K562 (cell line): ENCODE results near the gene GLIS2. TPM values are rescaled to one million over a fixed set of nuclear protein-coding genes. Genes with fewer than 3 reads are reported as not detected.

ENCODE experiments used
- BHLHE40 ChIP-seq: IDR thresholded peaks from 2 replicates; pipeline ENCODE4 v1.6.1; 2011; ENCODE audit warnings: low read length, improper control_type of control experiment
- CBFB ChIP-seq: sonication (generic); formaldehyde crosslinking; IDR thresholded peaks from 2 replicates; pipeline ENCODE4 v1.4.0; 2020; ENCODE audit warnings: mild to moderate bottlenecking, missing genetic modification reagents
- CBX1 ChIP-seq: sonication (generic); IDR thresholded peaks from 2 replicates; pipeline ENCODE4 v1.6.1; 2016; ENCODE audit warnings: antibody characterized with exemption, low read depth, mild to moderate bottlenecking
- CCNT2 ChIP-seq: IDR thresholded peaks from 2 replicates; pipeline ENCODE4 v1.6.1; 2011; ENCODE audit warnings: borderline replicate concordance, low read depth, mild to moderate bottlenecking, moderate library complexity, mixed read lengths, low read length; ENCODE audit not compliant: insufficient read length; ENCODE audit errors: extremely low read depth
- CTBP1 ChIP-seq: fragments of 450-650 bp; IDR thresholded peaks from 2 replicates; pipeline ENCODE4 v1.6.1; 2016; ENCODE audit warnings: borderline replicate concordance
- E2F6 ChIP-seq, 2 experiments: IDR thresholded peaks; 2 replicates each; pipeline ENCODE4 v1.6.1; 2011; ENCODE audit warnings: borderline replicate concordance in 1 of 2, control low read depth in 1 of 2, low read depth in 1 of 2, low read length in 1 of 2, mild to moderate bottlenecking in 1 of 2, mixed read lengths in 1 of 2, moderate library complexity in 1 of 2; ENCODE audit not compliant: insufficient read depth in 1 of 2, insufficient read length in 1 of 2, poor library complexity in 1 of 2, severe bottlenecking in 1 of 2; ENCODE audit errors: extremely low read depth in 1 of 2
- ELF1 ChIP-seq: fragments of 200-800 bp; sonication (Bioruptor generic); IDR thresholded peaks from 2 replicates; pipeline ENCODE4 v1.6.1; 2016; ENCODE audit warnings: missing genetic modification characterization, missing compliant biosample characterization
- EP400 ChIP-seq: fragments of 450-650 bp; IDR thresholded peaks from 2 replicates; pipeline ENCODE4 v1.6.1; 2017; ENCODE audit warnings: antibody characterized with exemption, mild to moderate bottlenecking, moderate library complexity
- FOXP4 ChIP-seq: sonication (generic); formaldehyde crosslinking; IDR thresholded peaks from 2 replicates; pipeline ENCODE4 v1.8.0; 2022; ENCODE audit warnings: mild to moderate bottlenecking, missing genetic modification reagents, borderline replicate concordance
- HLTF ChIP-seq: fragments of 450-650 bp; IDR thresholded peaks from 2 replicates; pipeline ENCODE4 v1.6.1; 2016
- JUN ChIP-seq, 2 experiments: sonication (generic) in 1 of 2; formaldehyde crosslinking in 1 of 2; IDR thresholded peaks; 2 replicates each; pipeline versions ENCODE4 v1.6.1 to v1.8.0; 2012 to 2022; ENCODE audit warnings: borderline replicate concordance in 2 of 2, mild to moderate bottlenecking in 2 of 2, improper control_type of control experiment in 1 of 2, low read depth in 1 of 2, low read length in 1 of 2, missing genetic modification reagents in 1 of 2
- POLR2AphosphoS2 ChIP-seq: IDR thresholded peaks from 2 replicates; pipeline ENCODE4 v1.6.1; 2012; ENCODE audit warnings: low read length, improper control_type of control experiment
- PTTG1 ChIP-seq: fragments of 450-650 bp; IDR thresholded peaks from 2 replicates; pipeline ENCODE4 v1.6.1; 2016; ENCODE audit warnings: low read depth, mild to moderate bottlenecking, missing genetic modification characterization, missing compliant biosample characterization
- RBM34 ChIP-seq: fragments of 200-400 bp; formaldehyde crosslinking; IDR thresholded peaks from 2 replicates; pipeline ENCODE4 v1.6.1; 2018; ENCODE audit warnings: low read length, borderline replicate concordance; ENCODE audit not compliant: insufficient read depth
- SIRT6 ChIP-seq: IDR thresholded peaks from one replicate; pipeline ENCODE4 v1.6.1; 2012; ENCODE audit warnings: low read depth, mild to moderate bottlenecking, control low read depth, inconsistent platforms, low read length, moderate library complexity
- TEAD4 ChIP-seq, 2 experiments: sonication (generic) in 1 of 2; formaldehyde crosslinking in 1 of 2; IDR thresholded peaks; 2 replicates each; pipeline versions ENCODE4 v1.6.1 to v1.8.0; 2012 to 2022; ENCODE audit warnings: borderline replicate concordance in 1 of 2, inconsistent platforms in 1 of 2, low read length in 1 of 2, mild to moderate bottlenecking in 1 of 2, missing genetic modification reagents in 1 of 2
- ZBTB7A ChIP-seq: IDR thresholded peaks from 2 replicates; pipeline ENCODE4 v1.6.1; 2011; ENCODE audit warnings: low read depth, mild to moderate bottlenecking, low read length, moderate library complexity, borderline replicate concordance; ENCODE audit not compliant: control insufficient read depth
- ZFP91 ChIP-seq: sonication (generic); formaldehyde crosslinking; IDR thresholded peaks from 2 replicates; pipeline ENCODE4 v1.8.0; 2022; ENCODE audit warnings: mild to moderate bottlenecking, missing genetic modification reagents
- ZNF184 ChIP-seq: sonication (generic); formaldehyde crosslinking; IDR thresholded peaks from 2 replicates; pipeline ENCODE4 v1.5.0; 2020; ENCODE audit warnings: missing genetic modification reagents
- ZNF699 ChIP-seq: fragments of 250-450 bp; sonication (Bioruptor Pico); IDR thresholded peaks from 2 replicates; pipeline ENCODE4 v1.8.0; 2021; ENCODE audit warnings: mild to moderate bottlenecking, moderate library complexity; ENCODE audit not compliant: insufficient replicate concordance
- ZNF764 ChIP-seq: fragments of 250-450 bp; sonication (Bioruptor Pico); IDR thresholded peaks from 2 replicates; pipeline ENCODE4 v1.4.0; 2020; ENCODE audit warnings: low read depth, mild to moderate bottlenecking, moderate library complexity
- polyA plus RNA-seq, 8 experiments: library from polyadenylated mRNA; depleted of rRNA in 4 of 8; stranded (reverse) in 5 of 8; unstranded in 3 of 8; fragments of >200 nt; fragmentation: Nextera tagmentation in 2 of 8; fragmentation: Illumina TruSeq in 1 of 8; extraction: Ambion mirVana in 2 of 8; extraction: Trizol in 1 of 8; gene quantifications; 2 replicates each; pipeline versions ENCODE4 v1.2.1 to v1.2.3, GENCODE V29; 2011 to 2014; ENCODE audit warnings: inconsistent platforms in 1 of 8, missing spikeins in 1 of 8
- total RNA-seq, 7 experiments: library from RNA; depleted of rRNA in 6 of 7; stranded (reverse); fragments of >200 nt in 6 of 7; fragmentation: Illumina TruSeq in 2 of 7; extraction: Trizol in 2 of 7; gene quantifications; 2 replicates each; pipeline versions ENCODE4 v1.2.1 to v1.2.3, GENCODE V29; 2011 to 2021; ENCODE audit warnings: low replicate concordance in 1 of 7

Gene GLIS2
- total and polyA plus RNA-seq, 9 of the 15 experiments (the other 6 are each of a cell fraction or from before 2014, with no cell fraction given): 0.10 to 9.0 (median 0.57) TPM

- TF ChIP-seq ELF1 (tag): peak; percentile 79
- peak; percentile 95; the same call in 1 of the 2 replicates for TF ChIP-seq POLR2AphosphoS2
- peak; percentile 4; the same call in 1 of the 2 replicates for TF ChIP-seq CBX1
- peak; percentile 80; the same call in 1 of the 2 replicates for TF ChIP-seq FOXP4 (CRISPR knock-in tag)
- TF ChIP-seq ZNF764 (CRISPR knock-in tag): no peak
- peak; percentile 92 for TF ChIP-seq ZNF184 (CRISPR knock-in tag)
- peak in 1 of 2 experiments; percentile 89 for TF ChIP-seq E2F6 (IDR thresholded peaks at IDR 0.05; ENCODE audit: borderline replicate concordance in 1 of 2, extremely low read depth in 1 of 2, insufficient read depth in 1 of 2, insufficient read length in 1 of 2, low read depth in 1 of 2, low read length in 1 of 2, poor library complexity in 1 of 2, severe bottlenecking in 1 of 2)
- TF ChIP-seq ZNF699 (CRISPR knock-in tag): no peak
- peak; percentile 32; the same call in 1 of the 2 replicates for TF ChIP-seq CTBP1
- TF ChIP-seq RBM34: 0 out of 2 replicates have a peak, but pooled peaks have one; percentile 21
- peak; percentile 5; the same call in 1 of the 2 replicates for TF ChIP-seq BHLHE40
- TF ChIP-seq JUN (IDR thresholded peaks at IDR 0.05; ENCODE audit: borderline replicate concordance, low read depth, low read length): no peak
- TF ChIP-seq JUN (CRISPR knock-in tag; IDR thresholded peaks at IDR 0.05; ENCODE audit: borderline replicate concordance): no peak
- 0 out of 2 replicates have a peak, but pooled peaks have one; percentile 21 for TF ChIP-seq CBFB (CRISPR knock-in tag)
- no peak for TF ChIP-seq TEAD4 (IDR thresholded peaks at IDR 0.05; ENCODE audit: low read length)
- TF ChIP-seq TEAD4 (CRISPR knock-in tag; IDR thresholded peaks at IDR 0.05; ENCODE audit: borderline replicate concordance): no peak
- TF ChIP-seq SIRT6: no peak
- peak; percentile 71; the same call in 1 of the 2 replicates for TF ChIP-seq HLTF
- TF ChIP-seq ZBTB7A: peak; percentile 29; the same call in 1 of the 2 replicates
- no peak for TF ChIP-seq ZFP91 (CRISPR knock-in tag)
- TF ChIP-seq CCNT2: peak; percentile 65
- peak; percentile 50; the same call in 1 of the 2 replicates for TF ChIP-seq EP400
- no peak for TF ChIP-seq PTTG1 (tag)
Measured at GRCh38 chr16:4350787-4351659, 35.2 kb downstream of the GLIS2 start, which contains the start of gene PAM16 (continued).
